Measurements from ENCODE around the gene CPSF4L. TPM values are rescaled to one million over a fixed set of nuclear protein-coding genes. Genes with fewer than 3 reads are reported as not detected.
"Not testable (repeated sequence)": the region's sequence is repeated elsewhere in the genome, so short reads cannot be mapped to it uniquely, and the experiment has no call there.

The CPSF4L gene
- total and polyA plus RNA-seq, 2 of the 13 experiments (the other 11 are each of a cell fraction or from before 2014, with no cell fraction given) = 0.73 to 1.6 TPM

GRCh38 chr17:73308959-73309358 is 47.3 kb upstream of the CPSF4L start:
- Histone ChIP-seq H3K36me3 (replicated peaks in 1 of 2; ENCODE audit: control insufficient read depth in 1 of 2, insufficient read depth in 2 of 2, low read length in 2 of 2) (peaks cover 5 to 10% of the 10 kb centered on the region in 2 experiments; a peak in 3 of 5 replicates), H4K20me1 (ENCODE audit: insufficient read depth, low read length) (peaks cover 43% of the 10 kb centered on the region), H3K27ac (ENCODE audit: extremely low read length, insufficient read depth, low read length) (peak overlapping the region; percentile 87), H3K9ac (ENCODE audit: insufficient read depth, low read depth, low read length) (peak overlapping the region; percentile 86; the same call in 1 of the 2 replicates), H3K4me3 (replicated peaks in 1 of 3; ENCODE audit: insufficient read depth in 1 of 3, low read depth in 2 of 3, low read length in 3 of 3) (peak overlapping the region; percentile 80 to 99 (median 99); a peak in 4 of 6 replicates), H3K79me2 (ENCODE audit: insufficient read depth, low read length) (peaks cover 64% of the 10 kb centered on the region), H3K4me2 (ENCODE audit: low read depth, low read length) (peak overlapping the region; percentile 97), H3K4me1 (ENCODE audit: insufficient read depth, low read length) (peaks cover 77% of the 10 kb centered on the region)
- POLR2A ChIA-PET = interaction anchor here (1.1 to 8.2 kb wide), 13 partner anchors 12 to 728 kb away, joined by 3 to 204 read pairs (median 10); partner anchors contain the start of gene CPSF4L
- H2AFZ ChIP-seq (ENCODE audit: low read length); DNase-seq (ENCODE audit: low spot score); BruUV-seq (replicated peaks); in situ Hi-C loops (cut with HindIII; ENCODE audit: extremely low pct_ligation_motif_present, low pct_unique_long_range_greater_than_20kb); FAIRE-seq; H3K9me3 ChIP-seq (ENCODE audit: low read length); CTCF ChIA-PET (ENCODE audit: low intra/inter-chr PET ratio, low total read pairs); ATAC-seq; H3K27me3 ChIP-seq (ENCODE audit: control insufficient read depth in 1 of 2, insufficient read depth in 2 of 2, low read length in 2 of 2): not testable (repeated sequence)
- TF ChIP-seq ZNF446 (CRISPR knock-in tag; IDR thresholded peaks at IDR 0.05) = 0 out of 2 replicates have a peak, but pooled peaks have one; percentile 55
- 0 out of 2 replicates have a peak, but pooled peaks have one; percentile 6 for TF ChIP-seq MAX (IDR thresholded peaks at IDR 0.05)
- intact Hi-C loops (cut with micrococcal nuclease; ENCODE audit: unreplicated experiment) = loop anchor here (1.0 kb wide), 2 partner anchors 21 to 47 kb away; no protein-coding TSS in a partner anchor
- 59% methylated on average over 5 of the region's 5 CpGs for WGBS (ENCODE audit: low lambda C conversion rate)

- peak; percentile 91 for DNase-seq (ENCODE audit: low spot score)
- WGBS (ENCODE audit: low lambda C conversion rate) = 17% methylated on average over 23 of the region's 23 CpGs
- Histone ChIP-seq H4K20me1 (ENCODE audit: insufficient read depth, low read length) (peaks cover 43% of the 10 kb centered on the region), H3K9ac (ENCODE audit: insufficient read depth, low read depth, low read length) (peak overlapping the region; percentile 70), H3K27ac (ENCODE audit: extremely low read length, insufficient read depth, low read length) (peak overlapping the region; percentile 70), H3K36me3 (replicated peaks in 1 of 2; ENCODE audit: control insufficient read depth in 1 of 2, insufficient read depth in 2 of 2, low read length in 2 of 2) (peaks cover 5 to 10% of the 10 kb centered on the region in 2 experiments; a peak in 3 of 5 replicates), H3K27me3 (ENCODE audit: control insufficient read depth in 1 of 2, insufficient read depth in 2 of 2, low read length in 2 of 2) (no peaks in the 10 kb centered on the region; a peak in 2 of 5 replicates), H3K9me3 (ENCODE audit: low read length) (no peaks in the 10 kb centered on the region), H3K4me3 (replicated peaks in 1 of 3; ENCODE audit: insufficient read depth in 1 of 3, low read depth in 2 of 3, low read length in 3 of 3) (peak overlapping the region; percentile 17 to 99 (median 56)), H2AFZ (ENCODE audit: low read length) (no peak overlapping the region), H3K79me2 (ENCODE audit: insufficient read depth, low read length) (peaks cover 70% of the 10 kb centered on the region), H3K4me2 (ENCODE audit: low read depth, low read length) (peak overlapping the region; percentile 97), H3K4me1 (ENCODE audit: insufficient read depth, low read length) (peaks cover 73% of the 10 kb centered on the region)
- intact Hi-C loops (cut with micrococcal nuclease; ENCODE audit: unreplicated experiment) (loop anchor here (1.0 kb wide), 2 partner anchors 20 to 46 kb away; no protein-coding TSS in a partner anchor), in situ Hi-C loops (cut with HindIII; ENCODE audit: extremely low pct_ligation_motif_present, low pct_unique_long_range_greater_than_20kb) (no loop called here)
- peak; percentile 24 for ATAC-seq
- peak; percentile 85 for FAIRE-seq
- ChIA-PET POLR2A (interaction anchor here (0.6 to 8.2 kb wide), 16 partner anchors 12 to 728 kb away, joined by 3 to 204 read pairs (median 7); partner anchors contain the start of gene CPSF4L), CTCF (ENCODE audit: low intra/inter-chr PET ratio, low total read pairs) (no interaction called here)
- BruUV-seq (replicated peaks) = TSS peak; percentile 11
- peak; percentile 71 for TF ChIP-seq ZNF205 (CRISPR knock-in tag; IDR thresholded peaks at IDR 0.05)
- peak; percentile 74; the same call in 1 of the 2 replicates for TF ChIP-seq NR2C2 (CRISPR knock-in tag; IDR thresholded peaks at IDR 0.05; ENCODE audit: borderline replicate concordance)
- TF ChIP-seq HDAC2 (CRISPR knock-in tag; IDR thresholded peaks at IDR 0.05) = peak; percentile 91
- TF ChIP-seq, protein P1, sequence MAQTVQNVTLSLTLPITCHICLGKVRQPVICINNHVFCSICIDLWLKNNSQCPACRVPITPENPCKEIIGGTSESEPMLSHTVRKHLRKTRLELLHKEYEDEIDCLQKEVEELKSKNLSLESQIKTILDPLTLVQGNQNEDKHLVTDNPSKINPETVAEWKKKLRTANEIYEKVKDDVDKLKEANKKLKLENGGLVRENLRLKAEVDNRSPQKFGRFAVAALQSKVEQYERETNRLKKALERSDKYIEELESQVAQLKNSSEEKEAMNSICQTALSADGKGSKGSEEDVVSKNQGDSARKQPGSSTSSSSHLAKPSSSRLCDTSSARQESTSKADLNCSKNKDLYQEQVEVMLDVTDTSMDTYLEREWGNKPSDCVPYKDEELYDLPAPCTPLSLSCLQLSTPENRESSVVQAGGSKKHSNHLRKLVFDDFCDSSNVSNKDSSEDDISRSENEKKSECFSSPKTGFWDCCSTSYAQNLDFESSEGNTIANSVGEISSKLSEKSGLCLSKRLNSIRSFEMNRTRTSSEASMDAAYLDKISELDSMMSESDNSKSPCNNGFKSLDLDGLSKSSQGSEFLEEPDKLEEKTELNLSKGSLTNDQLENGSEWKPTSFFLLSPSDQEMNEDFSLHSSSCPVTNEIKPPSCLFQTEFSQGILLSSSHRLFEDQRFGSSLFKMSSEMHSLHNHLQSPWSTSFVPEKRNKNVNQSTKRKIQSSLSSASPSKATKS (CRISPR knock-in tag; IDR thresholded peaks at IDR 0.05) = no peak
- TF ChIP-seq ZNF274 (CRISPR knock-in tag; IDR thresholded peaks at IDR 0.05) = no peak
Measured at GRCh38 chr17:73308017-73308823, 46.5 kb upstream of the CPSF4L start.

All from HepG2 (cell line).